Measurements from ENCODE around the gene TMEM51. TPM values are rescaled to one million over a fixed set of nuclear protein-coding genes. Genes with fewer than 3 reads are reported as not detected.

Gene TMEM51
- total and polyA plus RNA-seq, 2 of the 13 experiments (the other 11 are each of a cell fraction or from before 2014, with no cell fraction given) = 12.2 to 22.3 TPM

- TF ChIP-seq, protein P1, sequence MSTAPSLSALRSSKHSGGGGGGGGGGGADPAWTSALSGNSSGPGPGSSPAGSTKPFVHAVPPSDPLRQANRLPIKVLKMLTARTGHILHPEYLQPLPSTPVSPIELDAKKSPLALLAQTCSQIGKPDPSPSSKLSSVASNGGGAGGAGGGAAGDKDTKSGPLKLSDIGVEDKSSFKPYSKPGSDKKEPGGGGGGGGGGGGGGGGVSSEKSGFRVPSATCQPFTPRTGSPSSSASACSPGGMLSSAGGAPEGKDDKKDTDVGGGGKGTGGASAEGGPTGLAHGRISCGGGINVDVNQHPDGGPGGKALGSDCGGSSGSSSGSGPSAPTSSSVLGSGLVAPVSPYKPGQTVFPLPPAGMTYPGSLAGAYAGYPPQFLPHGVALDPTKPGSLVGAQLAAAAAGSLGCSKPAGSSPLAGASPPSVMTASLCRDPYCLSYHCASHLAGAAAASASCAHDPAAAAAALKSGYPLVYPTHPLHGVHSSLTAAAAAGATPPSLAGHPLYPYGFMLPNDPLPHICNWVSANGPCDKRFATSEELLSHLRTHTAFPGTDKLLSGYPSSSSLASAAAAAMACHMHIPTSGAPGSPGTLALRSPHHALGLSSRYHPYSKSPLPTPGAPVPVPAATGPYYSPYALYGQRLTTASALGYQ (CRISPR knock-in tag; IDR thresholded peaks at IDR 0.05) = 0 out of 2 replicates have a peak, but pooled peaks have one; percentile 40
- TF ChIP-seq NFKBIZ (CRISPR knock-in tag; IDR thresholded peaks at IDR 0.05) (no peak), RFX5 (IDR thresholded peaks at IDR 0.05; ENCODE audit: low read depth, low read length) (no peak), PAXIP1 (CRISPR knock-in tag; conservative IDR thresholded peaks at IDR 0.05) (peak; percentile 44; the same call in 1 of the 2 replicates), PRMT3 (CRISPR knock-in tag; IDR thresholded peaks at IDR 0.05; ENCODE audit: borderline replicate concordance, low read depth) (no peak), ZNF614 (CRISPR knock-in tag; IDR thresholded peaks at IDR 0.05; ENCODE audit: borderline replicate concordance) (no peak), ZNF451 (CRISPR knock-in tag; IDR thresholded peaks at IDR 0.05) (no peak), ZNF770 (CRISPR knock-in tag; IDR thresholded peaks at IDR 0.05) (peak; percentile 93)
- TF ChIP-seq, protein P2, sequence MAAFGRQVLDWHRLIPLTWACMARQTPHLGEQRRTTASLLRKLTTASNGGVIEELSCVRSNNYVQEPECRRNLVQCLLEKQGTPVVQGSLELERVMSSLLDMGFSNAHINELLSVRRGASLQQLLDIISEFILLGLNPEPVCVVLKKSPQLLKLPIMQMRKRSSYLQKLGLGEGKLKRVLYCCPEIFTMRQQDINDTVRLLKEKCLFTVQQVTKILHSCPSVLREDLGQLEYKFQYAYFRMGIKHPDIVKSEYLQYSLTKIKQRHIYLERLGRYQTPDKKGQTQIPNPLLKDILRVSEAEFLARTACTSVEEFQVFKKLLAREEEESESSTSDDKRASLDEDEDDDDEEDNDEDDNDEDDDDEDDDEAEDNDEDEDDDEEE (CRISPR knock-in tag; IDR thresholded peaks at IDR 0.05) = no peak
- TF ChIP-seq, protein P3, sequence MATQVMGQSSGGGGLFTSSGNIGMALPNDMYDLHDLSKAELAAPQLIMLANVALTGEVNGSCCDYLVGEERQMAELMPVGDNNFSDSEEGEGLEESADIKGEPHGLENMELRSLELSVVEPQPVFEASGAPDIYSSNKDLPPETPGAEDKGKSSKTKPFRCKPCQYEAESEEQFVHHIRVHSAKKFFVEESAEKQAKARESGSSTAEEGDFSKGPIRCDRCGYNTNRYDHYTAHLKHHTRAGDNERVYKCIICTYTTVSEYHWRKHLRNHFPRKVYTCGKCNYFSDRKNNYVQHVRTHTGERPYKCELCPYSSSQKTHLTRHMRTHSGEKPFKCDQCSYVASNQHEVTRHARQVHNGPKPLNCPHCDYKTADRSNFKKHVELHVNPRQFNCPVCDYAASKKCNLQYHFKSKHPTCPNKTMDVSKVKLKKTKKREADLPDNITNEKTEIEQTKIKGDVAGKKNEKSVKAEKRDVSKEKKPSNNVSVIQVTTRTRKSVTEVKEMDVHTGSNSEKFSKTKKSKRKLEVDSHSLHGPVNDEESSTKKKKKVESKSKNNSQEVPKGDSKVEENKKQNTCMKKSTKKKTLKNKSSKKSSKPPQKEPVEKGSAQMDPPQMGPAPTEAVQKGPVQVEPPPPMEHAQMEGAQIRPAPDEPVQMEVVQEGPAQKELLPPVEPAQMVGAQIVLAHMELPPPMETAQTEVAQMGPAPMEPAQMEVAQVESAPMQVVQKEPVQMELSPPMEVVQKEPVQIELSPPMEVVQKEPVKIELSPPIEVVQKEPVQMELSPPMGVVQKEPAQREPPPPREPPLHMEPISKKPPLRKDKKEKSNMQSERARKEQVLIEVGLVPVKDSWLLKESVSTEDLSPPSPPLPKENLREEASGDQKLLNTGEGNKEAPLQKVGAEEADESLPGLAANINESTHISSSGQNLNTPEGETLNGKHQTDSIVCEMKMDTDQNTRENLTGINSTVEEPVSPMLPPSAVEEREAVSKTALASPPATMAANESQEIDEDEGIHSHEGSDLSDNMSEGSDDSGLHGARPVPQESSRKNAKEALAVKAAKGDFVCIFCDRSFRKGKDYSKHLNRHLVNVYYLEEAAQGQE (IDR thresholded peaks at IDR 0.05; ENCODE audit: borderline replicate concordance in 1 of 2, low read depth in 1 of 2, low read length in 2 of 2) = no peak
- TF ChIP-seq, protein P4, sequence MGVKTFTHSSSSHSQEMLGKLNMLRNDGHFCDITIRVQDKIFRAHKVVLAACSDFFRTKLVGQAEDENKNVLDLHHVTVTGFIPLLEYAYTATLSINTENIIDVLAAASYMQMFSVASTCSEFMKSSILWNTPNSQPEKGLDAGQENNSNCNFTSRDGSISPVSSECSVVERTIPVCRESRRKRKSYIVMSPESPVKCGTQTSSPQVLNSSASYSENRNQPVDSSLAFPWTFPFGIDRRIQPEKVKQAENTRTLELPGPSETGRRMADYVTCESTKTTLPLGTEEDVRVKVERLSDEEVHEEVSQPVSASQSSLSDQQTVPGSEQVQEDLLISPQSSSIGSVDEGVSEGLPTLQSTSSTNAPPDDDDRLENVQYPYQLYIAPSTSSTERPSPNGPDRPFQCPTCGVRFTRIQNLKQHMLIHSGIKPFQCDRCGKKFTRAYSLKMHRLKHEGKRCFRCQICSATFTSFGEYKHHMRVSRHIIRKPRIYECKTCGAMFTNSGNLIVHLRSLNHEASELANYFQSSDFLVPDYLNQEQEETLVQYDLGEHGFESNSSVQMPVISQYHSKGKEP (CRISPR knock-in tag; IDR thresholded peaks at IDR 0.05) = no peak
- TF ChIP-seq, protein P5, sequence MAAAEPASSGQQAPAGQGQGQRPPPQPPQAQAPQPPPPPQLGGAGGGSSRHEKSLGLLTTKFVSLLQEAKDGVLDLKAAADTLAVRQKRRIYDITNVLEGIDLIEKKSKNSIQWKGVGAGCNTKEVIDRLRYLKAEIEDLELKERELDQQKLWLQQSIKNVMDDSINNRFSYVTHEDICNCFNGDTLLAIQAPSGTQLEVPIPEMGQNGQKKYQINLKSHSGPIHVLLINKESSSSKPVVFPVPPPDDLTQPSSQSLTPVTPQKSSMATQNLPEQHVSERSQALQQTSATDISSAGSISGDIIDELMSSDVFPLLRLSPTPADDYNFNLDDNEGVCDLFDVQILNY (CRISPR knock-in tag; conservative IDR thresholded peaks at IDR 0.05) = no peak
These were observed 20.5 kb downstream of the TMEM51 start (continued) for GRCh38 chr1:15173863-15174614.
